Naive thymus-derived CD8-positive, alpha-beta T cell (primary cell): Measurements from ENCODE around the gene KIF26A. TPM values are rescaled to one million over a fixed set of nuclear protein-coding genes. Genes with fewer than 3 reads are reported as not detected.

ENCODE experiments used
- ATAC-seq, 2 donors: fragments of 150-1000 bp; cut with Tn5 transposase in 1 of 2; sonication (Bioruptor Pico), chemical (Tn5 transposase) in 1 of 2; 1 replicate in 1 of 2; 2 replicates in 1 of 2; pipeline ENCODE4 v1.10.0; 2021; ENCODE audit warnings: mild to moderate bottlenecking in 2 of 2, moderate library complexity in 2 of 2
- POLR2A ChIA-PET: fragments of 350-600 bp; sonication (Branson Sonifier 250); formaldehyde crosslinking; loops from one replicate; lab custom pipeline; 2021; ENCODE audit warnings: antibody characterized with exemption; lab: Charles Lee
- DNase-seq, 10 donors: peaks; one replicate each; pipeline versions ENCODE4 v3.0.0 to v3.0.0-alpha.2; 2020 to 2022
- H3K27ac Mint-ChIP-seq, 10 donors: one replicate each; pipeline ENCODE4 v1.8.0; 2020 to 2022; ENCODE audit warnings: mild to moderate bottlenecking in 10 of 10, mixed read lengths in 10 of 10, moderate library complexity in 4 of 10, inconsistent platforms in 1 of 10
- H3K27me3 Mint-ChIP-seq, 5 donors: one replicate each; pipeline ENCODE4 v1.8.0; 2021 to 2022; ENCODE audit warnings: mixed read lengths in 5 of 5
- H3K36me3 Mint-ChIP-seq, 3 donors: one replicate each; pipeline ENCODE4 v1.8.0; 2020 to 2022; ENCODE audit warnings: mixed read lengths in 3 of 3, mild to moderate bottlenecking in 2 of 3, inconsistent platforms in 1 of 3
- H3K4me1 Mint-ChIP-seq, 4 donors: one replicate each; pipeline ENCODE4 v1.8.0; 2021 to 2022; ENCODE audit warnings: mixed read lengths in 4 of 4
- H3K4me3 Mint-ChIP-seq, 10 donors: one replicate each; pipeline ENCODE4 v1.8.0; 2020 to 2022; ENCODE audit warnings: mild to moderate bottlenecking in 10 of 10, mixed read lengths in 10 of 10, moderate library complexity in 6 of 10, inconsistent platforms in 1 of 10
- H3K9me3 Mint-ChIP-seq, 9 donors: one replicate each; pipeline ENCODE4 v1.8.0; 2020 to 2022; ENCODE audit warnings: mixed read lengths in 9 of 9, mild to moderate bottlenecking in 3 of 9, inconsistent platforms in 1 of 9, moderate library complexity in 1 of 9
- polyA plus RNA-seq, 3 donors: library from polyadenylated mRNA; unstranded; fragments of 300-500 nt; fragmentation: Illumina TruSeq; gene quantifications; one replicate each; pipeline ENCODE4 v1.2.3, GENCODE V29; 2021
- total RNA-seq, 8 experiments: library from RNA in 2 of 8; stranded (reverse) in 2 of 8; gene quantifications; one replicate each; pipeline ENCODE4 v1.2.3 and lab custom pipeline; 2021 to 2026

KIF26A gene
- total and polyA plus RNA-seq, 5 experiments from 2014 or later, result 0.10 to 0.11 TPM; not detected in 3

- Mint-ChIP-seq H3K4me1 (peaks cover 0 to 9% (median 2%) of the 10 kb centered on the region in 4 donors), H3K36me3 (no peaks in the 10 kb centered on the region), H3K27me3 (peaks cover 0 to 5% (median 0%) of the 10 kb centered on the region in 5 donors), H3K27ac (no peak overlapping the region), H3K9me3 (no peaks in the 10 kb centered on the region), H3K4me3 (no peak overlapping the region)
- POLR2A ChIA-PET, result no interaction called here
- no peak for DNase-seq
- no peak for ATAC-seq
Observed at GRCh38 chr14:104196461-104197140, 58.2 kb downstream of the KIF26A start.

GRCh38 chr14:104197449-104198247 lies 59.3 kb downstream of the KIF26A start:
- Mint-ChIP-seq H3K4me1 (peaks cover 0 to 9% (median 2%) of the 10 kb centered on the region in 4 donors), H3K27me3 (peaks cover 0 to 8% (median 0%) of the 10 kb centered on the region in 5 donors), H3K4me3 (no peak overlapping the region), H3K9me3 (no peaks in the 10 kb centered on the region), H3K27ac (no peak overlapping the region), H3K36me3 (no peaks in the 10 kb centered on the region)
- POLR2A ChIA-PET, result no interaction called here
- ATAC-seq, result no peak
- no peak for DNase-seq

- H3K4me1 Mint-ChIP-seq, result peaks cover 0 to 9% (median 2%) of the 10 kb centered on the region in 4 donors
- H3K27ac Mint-ChIP-seq, result peak overlapping the region in 1 of 10 donors; percentile 62
- DNase-seq (no peak), ATAC-seq (no peak)
- peaks cover 0 to 9% (median 0%) of the 10 kb centered on the region in 5 donors for H3K27me3 Mint-ChIP-seq
- no peaks in the 10 kb centered on the region for H3K36me3 Mint-ChIP-seq
- POLR2A ChIA-PET, result no interaction called here
- no peaks in the 10 kb centered on the region for H3K9me3 Mint-ChIP-seq
- no peak overlapping the region for H3K4me3 Mint-ChIP-seq
Observed at GRCh38 chr14:104199266-104199895, 61.0 kb downstream of the KIF26A start.

GRCh38 chr14:104200106-104200505 lies 61.7 kb downstream of the KIF26A start:
- POLR2A ChIA-PET, result no interaction called here
- DNase-seq, result no peak
- no peak for ATAC-seq
- no peak overlapping the region for H3K4me3 Mint-ChIP-seq
- no peaks in the 10 kb centered on the region for H3K36me3 Mint-ChIP-seq
- H3K4me1 Mint-ChIP-seq, result peaks cover 0 to 9% (median 2%) of the 10 kb centered on the region in 4 donors
- peaks cover 0 to 9% (median 0%) of the 10 kb centered on the region in 5 donors for H3K27me3 Mint-ChIP-seq
- no peak overlapping the region for H3K27ac Mint-ChIP-seq
- H3K9me3 Mint-ChIP-seq, result no peaks in the 10 kb centered on the region

- H3K27ac Mint-ChIP-seq, result no peak overlapping the region
- POLR2A ChIA-PET, result no interaction called here
- H3K4me1 Mint-ChIP-seq, result peaks cover 0 to 9% (median 2%) of the 10 kb centered on the region in 4 donors
- no peak for DNase-seq
- H3K36me3 Mint-ChIP-seq, result no peaks in the 10 kb centered on the region
- no peaks in the 10 kb centered on the region for H3K9me3 Mint-ChIP-seq
- no peak for ATAC-seq
- H3K27me3 Mint-ChIP-seq, result peaks cover 0 to 9% (median 0%) of the 10 kb centered on the region in 5 donors
- no peak overlapping the region for H3K4me3 Mint-ChIP-seq
Observed at GRCh38 chr14:104200591-104200990, 62.2 kb downstream of the KIF26A start.

- peaks cover 0 to 6% (median under 1%) of the 10 kb centered on the region in 4 donors for H3K4me1 Mint-ChIP-seq
- no peaks in the 10 kb centered on the region for H3K36me3 Mint-ChIP-seq
- H3K9me3 Mint-ChIP-seq, result no peaks in the 10 kb centered on the region
- H3K27ac Mint-ChIP-seq, result no peak overlapping the region
- POLR2A ChIA-PET, result no interaction called here
- DNase-seq, result no peak
- H3K27me3 Mint-ChIP-seq, result peaks cover 0 to 5% (median 0%) of the 10 kb centered on the region in 5 donors
- no peak for ATAC-seq
- H3K4me3 Mint-ChIP-seq, result no peak overlapping the region
Observed at GRCh38 chr14:104201063-104201462, 62.7 kb downstream of the KIF26A start.

GRCh38 chr14:104201496-104201895 lies 63.1 kb downstream of the KIF26A start:
- Mint-ChIP-seq H3K4me1 (peaks cover 0 to 3% (median 0%) of the 10 kb centered on the region in 4 donors), H3K9me3 (no peaks in the 10 kb centered on the region), H3K27me3 (peaks cover 0 to 5% (median 0%) of the 10 kb centered on the region in 5 donors), H3K4me3 (no peak overlapping the region), H3K36me3 (no peaks in the 10 kb centered on the region), H3K27ac (peak overlapping the region in 1 of 10 donors; percentile 49)
- POLR2A ChIA-PET, result no interaction called here
- DNase-seq, result no peak
- ATAC-seq, result no peak

GRCh38 chr14:104202259-104203070 lies 64.1 kb downstream of the KIF26A start:
- peaks cover 0 to 5% (median 0%) of the 10 kb centered on the region in 5 donors for H3K27me3 Mint-ChIP-seq
- POLR2A ChIA-PET, result no interaction called here
- no peaks in the 10 kb centered on the region for H3K9me3 Mint-ChIP-seq
- H3K36me3 Mint-ChIP-seq, result no peaks in the 10 kb centered on the region
- H3K4me1 Mint-ChIP-seq, result no peaks in the 10 kb centered on the region
- H3K27ac Mint-ChIP-seq, result no peak overlapping the region
- no peak overlapping the region for H3K4me3 Mint-ChIP-seq
- ATAC-seq, result no peak
- DNase-seq, result no peak

GRCh38 chr14:104203071-104203425 lies 64.7 kb downstream of the KIF26A start:
- ATAC-seq (no peak), DNase-seq (no peak)
- H3K27me3 Mint-ChIP-seq, result peaks cover 0 to 5% (median 0%) of the 10 kb centered on the region in 5 donors
- no peak overlapping the region for H3K27ac Mint-ChIP-seq
- POLR2A ChIA-PET, result no interaction called here
- no peaks in the 10 kb centered on the region for H3K4me1 Mint-ChIP-seq
- no peaks in the 10 kb centered on the region for H3K9me3 Mint-ChIP-seq
- H3K36me3 Mint-ChIP-seq, result no peaks in the 10 kb centered on the region
- no peak overlapping the region for H3K4me3 Mint-ChIP-seq

GRCh38 chr14:104204660-104205149 lies 66.3 kb downstream of the KIF26A start:
- Mint-ChIP-seq H3K27ac (no peak overlapping the region), H3K4me3 (no peak overlapping the region), H3K36me3 (no peaks in the 10 kb centered on the region), H3K4me1 (no peaks in the 10 kb centered on the region), H3K27me3 (peaks cover 0 to 5% (median 0%) of the 10 kb centered on the region in 5 donors), H3K9me3 (no peaks in the 10 kb centered on the region)
- POLR2A ChIA-PET, result no interaction called here
- ATAC-seq (no peak), DNase-seq (no peak)

GRCh38 chr14:104205781-104206180 lies 67.4 kb downstream of the KIF26A start:
- no peak overlapping the region for H3K4me3 Mint-ChIP-seq
- H3K27me3 Mint-ChIP-seq, result peaks cover 0 to 9% (median 0%) of the 10 kb centered on the region in 5 donors
- POLR2A ChIA-PET, result no interaction called here
- DNase-seq, result no peak
- no peaks in the 10 kb centered on the region for H3K36me3 Mint-ChIP-seq
- H3K27ac Mint-ChIP-seq, result no peak overlapping the region
- H3K4me1 Mint-ChIP-seq, result no peaks in the 10 kb centered on the region
- H3K9me3 Mint-ChIP-seq, result no peaks in the 10 kb centered on the region
- no peak for ATAC-seq

- H3K36me3 Mint-ChIP-seq, result no peaks in the 10 kb centered on the region
- no peak overlapping the region for H3K4me3 Mint-ChIP-seq
- no peak overlapping the region for H3K27ac Mint-ChIP-seq
- no peaks in the 10 kb centered on the region for H3K9me3 Mint-ChIP-seq
- ATAC-seq, result no peak
- POLR2A ChIA-PET, result no interaction called here
- H3K27me3 Mint-ChIP-seq, result peaks cover 0 to 13% (median 3%) of the 10 kb centered on the region in 5 donors
- no peaks in the 10 kb centered on the region for H3K4me1 Mint-ChIP-seq
- no peak for DNase-seq
Observed at GRCh38 chr14:104206281-104206904, 68.0 kb downstream of the KIF26A start.
